Breast epithelium (tissue), 4 donors: Measurements from ENCODE around the gene TUBB2B. TPM values are rescaled to one million over a fixed set of nuclear protein-coding genes. Genes with fewer than 3 reads are reported as not detected.

Source experiments
- DNase-seq, 2 donors: peaks; one replicate each; pipeline ENCODE4 v3.0.0-alpha.2; 2019; ENCODE audit warnings: low spot score in 2 of 2
- H3K27ac ChIP-seq, 2 donors: fragments of 200-600 bp; sonication (generic) in 1 of 2; one replicate each; pipeline ENCODE4 v1.5.1; 2016 to 2019; ENCODE audit warnings: mild to moderate bottlenecking in 1 of 2
- H3K27me3 ChIP-seq, 2 donors: fragments of 200-600 bp; sonication (generic) in 1 of 2; one replicate each; pipeline versions ENCODE4 v1.5.1 to v1.6.0; 2017 to 2019; ENCODE audit warnings: control low read depth in 1 of 2, mild to moderate bottlenecking in 1 of 2
- H3K36me3 ChIP-seq: fragments of 200-600 bp; one replicate; pipeline ENCODE4 v1.5.1; 2019
- H3K4me1 ChIP-seq, 2 donors: fragments of 200-600 bp; sonication (generic); one replicate each; pipeline ENCODE4 v1.5.1; 2016 to 2019; ENCODE audit warnings: control low read depth in 1 of 2
- H3K4me3 ChIP-seq, 3 donors: fragments of 200-600 bp; sonication (generic); 1 replicate in 2 of 3; 2 replicates in 1 of 3; pipeline ENCODE4 v1.5.1; 2016 to 2019; ENCODE audit warnings: mild to moderate bottlenecking in 3 of 3, moderate library complexity in 2 of 3
- H3K9me3 ChIP-seq, 2 donors: fragments of 200-600 bp; sonication (generic) in 1 of 2; one replicate each; pipeline ENCODE4 v1.5.1; 2016 to 2019; ENCODE audit warnings: control low read depth in 1 of 2
- POLR2A ChIP-seq: fragments of 450-650 bp; IDR thresholded peaks from one replicate; pipeline ENCODE4 v1.6.1; 2016; ENCODE audit warnings: antibody characterized with exemption, mild to moderate bottlenecking, moderate library complexity
- POLR2AphosphoS5 ChIP-seq, 3 donors: sonication (generic); formaldehyde crosslinking; IDR thresholded peaks; one replicate each; pipeline ENCODE4 v1.6.1; 2017; ENCODE audit warnings: antibody characterized with exemption in 3 of 3
- intact Hi-C: fragments of 100-400 bp; cut with DNase I; formaldehyde crosslinking; loops from one replicate; pipeline ENCODE4 v1.15.1; 2023; ENCODE audit warnings: low total_unique reads
- total RNA-seq, 3 donors: library from RNA; depleted of rRNA; stranded (reverse); fragments of >200 nt; gene quantifications; one replicate each; pipeline ENCODE4 v1.1.0, GENCODE V29; 2016
- TF ChIP-seq, protein P1 (sequence below), 3 donors: fragments of 450-650 bp; IDR thresholded peaks; one replicate each; pipeline ENCODE4 v1.5.1; 2016 to 2017; ENCODE audit warnings: antibody characterized with exemption in 3 of 3, mild to moderate bottlenecking in 3 of 3, moderate library complexity in 3 of 3

TUBB2B gene
- total RNA-seq, 3 donors from 2014 or later, result 4.2 to 7.5 (median 7.3) TPM

DNA sequence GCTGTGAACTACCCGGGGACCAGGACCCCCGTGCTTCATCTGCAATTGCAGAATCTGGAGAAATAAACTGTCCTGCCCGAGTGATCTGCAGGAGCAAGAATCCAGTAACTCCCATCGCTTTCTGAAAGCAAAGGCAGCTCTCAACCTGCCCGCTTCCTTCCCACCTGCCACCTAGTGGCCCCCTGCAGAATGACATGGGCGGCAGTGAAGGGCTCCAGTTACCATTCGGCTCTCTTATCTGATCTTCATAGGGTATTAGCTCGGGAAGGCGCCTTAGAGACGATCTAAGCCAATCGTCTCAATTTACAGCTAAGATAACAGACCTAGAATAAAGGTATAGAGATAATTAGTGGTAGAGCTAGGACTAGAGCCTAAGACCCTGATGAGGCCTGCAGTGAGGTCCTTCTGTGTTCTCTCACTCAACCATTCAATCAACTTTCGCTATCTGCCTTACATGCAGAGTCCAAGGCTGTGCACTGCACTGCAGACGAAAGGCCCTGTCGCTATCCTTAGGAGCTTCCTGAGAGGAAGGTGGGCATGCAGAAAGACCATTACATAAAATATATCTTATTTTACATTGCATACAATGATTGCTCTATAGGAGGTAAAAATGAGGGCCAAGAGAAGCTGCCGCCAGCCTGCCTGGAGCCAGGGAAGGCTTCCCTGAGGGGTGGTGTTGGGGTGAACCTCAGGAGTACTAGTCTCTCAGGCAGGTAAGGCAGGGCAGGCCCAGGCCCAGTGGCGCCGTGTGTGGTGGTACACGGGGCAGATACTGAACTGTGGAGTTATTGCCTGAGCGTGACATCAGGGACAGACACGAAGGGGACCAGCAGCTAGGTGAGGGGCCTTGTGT, 24.2 kb upstream of the TUBB2B start:
- intact Hi-C loops, result no loop called here
- H3K4me3 ChIP-seq, result no peak overlapping the region
- TF ChIP-seq POLR2A, result no peak
- peak in 1 of 3 donors; percentile 45 for TF ChIP-seq POLR2AphosphoS5 (IDR thresholded peaks at IDR 0.05)
- TF ChIP-seq, protein P1, sequence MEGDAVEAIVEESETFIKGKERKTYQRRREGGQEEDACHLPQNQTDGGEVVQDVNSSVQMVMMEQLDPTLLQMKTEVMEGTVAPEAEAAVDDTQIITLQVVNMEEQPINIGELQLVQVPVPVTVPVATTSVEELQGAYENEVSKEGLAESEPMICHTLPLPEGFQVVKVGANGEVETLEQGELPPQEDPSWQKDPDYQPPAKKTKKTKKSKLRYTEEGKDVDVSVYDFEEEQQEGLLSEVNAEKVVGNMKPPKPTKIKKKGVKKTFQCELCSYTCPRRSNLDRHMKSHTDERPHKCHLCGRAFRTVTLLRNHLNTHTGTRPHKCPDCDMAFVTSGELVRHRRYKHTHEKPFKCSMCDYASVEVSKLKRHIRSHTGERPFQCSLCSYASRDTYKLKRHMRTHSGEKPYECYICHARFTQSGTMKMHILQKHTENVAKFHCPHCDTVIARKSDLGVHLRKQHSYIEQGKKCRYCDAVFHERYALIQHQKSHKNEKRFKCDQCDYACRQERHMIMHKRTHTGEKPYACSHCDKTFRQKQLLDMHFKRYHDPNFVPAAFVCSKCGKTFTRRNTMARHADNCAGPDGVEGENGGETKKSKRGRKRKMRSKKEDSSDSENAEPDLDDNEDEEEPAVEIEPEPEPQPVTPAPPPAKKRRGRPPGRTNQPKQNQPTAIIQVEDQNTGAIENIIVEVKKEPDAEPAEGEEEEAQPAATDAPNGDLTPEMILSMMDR (IDR thresholded peaks at IDR 0.05), result peak; percentile 94 to 97 (median 96)
- H3K36me3 ChIP-seq, result no peaks in the 10 kb centered on the region
- H3K4me1 ChIP-seq, result no peaks in the 10 kb centered on the region
- DNase-seq, result peak; percentile 74 to 82
- H3K27ac ChIP-seq, result no peak overlapping the region
- H3K9me3 ChIP-seq, result no peaks in the 10 kb centered on the region
- H3K27me3 ChIP-seq, result no peaks in the 10 kb centered on the region

DNA sequence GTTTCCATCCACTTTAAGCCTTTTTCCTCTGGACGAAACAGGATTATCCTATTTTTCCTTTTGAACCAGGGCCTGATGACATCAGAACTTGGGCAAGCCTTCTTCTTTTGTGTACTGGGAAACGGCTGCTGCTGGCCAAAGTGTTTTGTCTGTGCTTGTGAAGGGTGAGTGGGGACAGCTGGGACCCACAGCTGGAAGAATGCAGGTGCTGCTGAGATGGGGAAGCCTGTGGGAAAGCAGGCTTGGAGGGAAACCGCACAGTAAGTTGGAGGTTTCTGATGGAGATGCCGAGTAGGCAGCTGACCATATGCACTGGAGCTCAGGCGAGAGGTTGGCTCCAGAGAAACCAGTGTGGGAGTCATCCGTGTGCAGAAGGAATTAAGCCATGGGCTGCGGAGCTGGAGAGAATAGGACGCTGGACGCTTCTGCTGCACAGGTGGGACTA, 22.8 kb upstream of the TUBB2B start:
- DNase-seq, result no peak
- intact Hi-C loops, result no loop called here
- peak overlapping the region in 1 of 2 donors; percentile 31 for H3K27ac ChIP-seq
- no peaks in the 10 kb centered on the region for H3K9me3 ChIP-seq
- no peaks in the 10 kb centered on the region for H3K36me3 ChIP-seq
- H3K27me3 ChIP-seq, result no peaks in the 10 kb centered on the region
- H3K4me3 ChIP-seq, result no peak overlapping the region
- no peaks in the 10 kb centered on the region for H3K4me1 ChIP-seq
- TF ChIP-seq POLR2AphosphoS5 (IDR thresholded peaks at IDR 0.05) (no peak), POLR2A (no peak)
- TF ChIP-seq, protein P1 (IDR thresholded peaks at IDR 0.05), result no peak

DNA sequence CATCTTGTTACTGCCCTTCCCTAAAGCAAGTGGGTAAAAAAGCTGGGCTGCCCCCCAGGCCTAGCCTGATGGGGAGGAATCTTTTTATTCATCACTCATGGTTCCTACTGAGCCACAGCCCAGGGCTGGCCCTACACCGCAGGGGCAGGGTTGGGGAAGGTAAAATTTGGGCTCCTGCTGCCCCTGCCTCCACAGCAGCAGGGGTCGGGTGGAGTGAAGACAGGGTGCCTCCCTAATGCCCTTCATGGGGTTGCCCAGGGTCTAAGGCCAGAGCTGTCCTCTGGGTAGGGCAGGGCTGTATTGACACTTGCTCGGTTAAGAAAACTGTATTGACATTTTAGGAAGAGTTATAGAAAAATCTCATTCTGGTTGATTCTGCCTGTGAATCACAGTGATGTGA, 22.4 kb upstream of the TUBB2B start:
- no peaks in the 10 kb centered on the region for H3K27me3 ChIP-seq
- no peaks in the 10 kb centered on the region for H3K4me1 ChIP-seq
- H3K36me3 ChIP-seq, result no peaks in the 10 kb centered on the region
- no peak overlapping the region for H3K4me3 ChIP-seq
- TF ChIP-seq POLR2AphosphoS5 (IDR thresholded peaks at IDR 0.05), result no peak
- TF ChIP-seq, protein P1 (IDR thresholded peaks at IDR 0.05), result no peak
- TF ChIP-seq POLR2A, result no peak
- no peaks in the 10 kb centered on the region for H3K9me3 ChIP-seq
- peak overlapping the region; percentile 31 to 56 for H3K27ac ChIP-seq
- intact Hi-C loops, result loop anchor here (10.0 kb wide), 1 partner anchor 255 kb away; the partner anchor contains the start of gene NQO2
- DNase-seq, result no peak

DNA sequence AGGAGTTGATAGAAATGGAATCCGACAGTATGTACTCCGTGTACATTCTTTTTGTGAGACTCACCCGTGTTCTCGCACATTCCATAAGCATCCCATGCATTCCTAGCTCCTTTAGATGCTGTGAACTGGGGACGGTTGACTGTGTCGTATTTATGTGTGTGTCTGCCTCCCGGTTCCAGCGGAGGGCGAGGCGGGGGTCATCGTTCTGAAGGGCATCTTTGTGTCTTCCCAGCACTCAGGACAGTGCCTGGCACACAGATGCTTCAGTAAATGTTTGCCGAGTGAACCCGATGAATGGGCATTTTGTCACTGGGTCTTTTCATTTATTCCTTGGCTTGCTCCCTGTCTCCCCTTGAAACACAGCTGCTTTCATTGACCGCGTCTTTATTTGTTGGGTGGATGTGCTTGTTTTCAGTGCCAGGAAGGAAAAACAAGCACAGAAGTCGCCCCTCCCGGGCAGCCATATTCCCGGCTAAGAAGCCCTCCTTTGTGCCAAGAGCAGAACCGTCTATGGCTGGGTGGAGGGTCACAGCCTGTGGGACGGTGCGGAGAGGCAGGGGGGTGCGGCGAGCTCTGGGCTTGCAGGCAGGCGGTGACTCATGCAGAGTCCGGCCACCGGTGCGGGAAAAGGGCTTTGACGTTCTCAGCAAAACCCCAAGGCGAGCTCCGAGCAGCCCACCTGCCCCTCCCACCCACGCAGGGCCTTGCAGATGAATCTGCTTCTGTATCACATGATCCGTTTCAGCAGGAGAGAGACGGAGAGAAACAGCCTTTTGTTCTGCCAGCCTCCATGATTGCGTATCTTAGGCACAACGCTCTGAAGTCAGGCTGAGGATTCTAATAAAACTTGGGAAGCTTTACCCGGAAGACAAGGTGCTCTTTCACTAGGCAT, 20.0 kb upstream of the TUBB2B start:
- Histone ChIP-seq H3K27ac (peak overlapping the region; percentile 49 to 62), H3K9me3 (no peaks in the 10 kb centered on the region), H3K4me1 (no peaks in the 10 kb centered on the region), H3K27me3 (no peaks in the 10 kb centered on the region), H3K4me3 (peak overlapping the region; percentile 24 to 68 (median 43)), H3K36me3 (no peaks in the 10 kb centered on the region)
- intact Hi-C loops, result loop anchor here (10.0 kb wide), 1 partner anchor 253 kb away; the partner anchor contains the start of gene NQO2
- DNase-seq, result peak in 1 of 2 donors; percentile 62
- peak in 1 of 3 donors; percentile 29 for TF ChIP-seq POLR2AphosphoS5 (IDR thresholded peaks at IDR 0.05)
- TF ChIP-seq, protein P1 (IDR thresholded peaks at IDR 0.05), result no peak
